ENCODE data around the gene HRAS. TPM values are rescaled to one million over a fixed set of nuclear protein-coding genes. Genes with fewer than 3 reads are reported as not detected.

HRAS gene
- total and polyA plus RNA-seq, 2 of the 8 experiments (the other 6 are each of a cell fraction or from before 2014, with no cell fraction given) = 44.3 to 54.7 TPM

- TF ChIP-seq CHD7 (IDR thresholded peaks at IDR 0.05; ENCODE audit: insufficient replicate concordance, low read length) (no peak), CTCF (IDR thresholded peaks at IDR 0.05; ENCODE audit: control extremely low read depth in 1 of 3, insufficient read depth in 1 of 3, low read depth in 1 of 3, low read length in 3 of 3) (no peak), RNF2 (IDR thresholded peaks at IDR 0.05; ENCODE audit: borderline replicate concordance, low read depth, low read length, missing control alignments, poor library complexity, severe bottlenecking) (no peak), ASH2L (IDR thresholded peaks at IDR 0.05; ENCODE audit: low read length) (no peak), MAFK (IDR thresholded peaks at IDR 0.05; ENCODE audit: low read depth, low read length) (no peak), SIRT6 (IDR thresholded peaks at IDR 0.05; ENCODE audit: low read length) (no peak), RFX5 (IDR thresholded peaks at IDR 0.05; ENCODE audit: borderline replicate concordance, low read depth, low read length) (no peak)
Observed at GRCh38 chr11:532986-533585, 2.3 kb downstream of the HRAS start (continued).

Measured in H1 (cell line).